GM18909 (cell line): ENCODE results near the gene OSBPL6.
A peak's percentile ranks its signal among the peaks of the same experiment; 100 is the strongest.
"Not testable (repeated sequence)": the region's sequence is repeated elsewhere in the genome, so short reads cannot be mapped to it uniquely, and the experiment has no call there.

Experiments
- ATAC-seq: cut with Tn5 transposase; IDR thresholded peaks from one replicate; pipeline ENCODE4 v1.9.1; 2021; ENCODE audit warnings: mild to moderate bottlenecking; ENCODE audit not compliant: unreplicated experiment, poor library complexity

OSBPL6 gene

DNA sequence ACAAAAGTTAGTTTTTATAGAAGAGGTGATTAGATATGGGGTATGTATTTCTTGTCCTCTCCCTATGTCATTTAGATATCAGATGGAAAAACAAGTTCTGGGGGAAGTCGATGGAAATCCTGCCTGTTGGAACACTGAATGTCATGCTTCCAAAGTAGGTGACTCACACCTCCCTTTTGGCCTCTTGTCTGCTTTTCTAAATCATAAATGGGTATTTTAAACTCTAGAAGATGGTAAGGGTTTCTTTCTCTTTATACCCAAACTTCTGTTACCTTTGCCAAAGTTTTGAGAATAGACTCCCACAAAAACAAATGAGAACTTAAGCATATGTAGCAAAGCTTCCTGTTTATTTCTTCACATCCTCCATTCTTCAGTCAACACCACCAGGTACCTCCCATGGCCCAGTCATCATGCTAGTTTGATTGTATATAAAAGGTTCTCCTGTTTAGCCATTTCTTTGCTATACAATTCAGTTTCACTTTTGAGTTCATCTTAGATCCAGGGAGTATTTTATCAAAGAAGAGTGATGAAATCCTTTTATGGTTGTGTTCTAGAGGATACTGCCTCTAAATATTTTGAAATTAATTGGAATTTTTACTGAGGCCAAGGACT lies 192.8 kb downstream of the OSBPL6 start:
- no peak for ATAC-seq

- ATAC-seq = no peak
Observed at GRCh38 chr2:178388287-178388686, 194.0 kb downstream of the OSBPL6 start.

- ATAC-seq = no peak
Observed at GRCh38 chr2:178391701-178392100, 197.4 kb downstream of the OSBPL6 start.

- no peak for ATAC-seq
Observed at GRCh38 chr2:178392215-178392614, 197.9 kb downstream of the OSBPL6 start.

DNA sequence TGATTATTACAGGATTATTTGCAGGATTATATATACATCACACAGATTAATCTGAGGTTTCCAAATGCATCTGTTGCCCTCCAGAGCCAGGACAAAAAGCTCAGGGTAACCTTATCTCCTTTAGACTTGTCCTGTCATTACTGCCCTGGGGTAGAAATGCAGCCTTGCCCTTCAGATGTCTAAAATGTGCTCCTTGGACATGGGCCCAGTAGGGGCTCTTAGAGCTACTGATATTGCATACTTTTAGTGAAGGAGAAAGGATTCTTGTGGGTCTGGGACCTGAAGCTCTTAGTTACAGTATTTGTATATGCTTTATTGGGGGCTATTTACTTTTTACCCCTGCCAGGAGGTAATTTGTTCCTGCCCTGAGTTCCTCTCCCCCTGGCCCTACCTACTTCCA lies 200.5 kb downstream of the OSBPL6 start:
- ATAC-seq = no peak

GRCh38 chr2:178395295-178395694 lies 201.0 kb downstream of the OSBPL6 start:
- no peak for ATAC-seq

DNA sequence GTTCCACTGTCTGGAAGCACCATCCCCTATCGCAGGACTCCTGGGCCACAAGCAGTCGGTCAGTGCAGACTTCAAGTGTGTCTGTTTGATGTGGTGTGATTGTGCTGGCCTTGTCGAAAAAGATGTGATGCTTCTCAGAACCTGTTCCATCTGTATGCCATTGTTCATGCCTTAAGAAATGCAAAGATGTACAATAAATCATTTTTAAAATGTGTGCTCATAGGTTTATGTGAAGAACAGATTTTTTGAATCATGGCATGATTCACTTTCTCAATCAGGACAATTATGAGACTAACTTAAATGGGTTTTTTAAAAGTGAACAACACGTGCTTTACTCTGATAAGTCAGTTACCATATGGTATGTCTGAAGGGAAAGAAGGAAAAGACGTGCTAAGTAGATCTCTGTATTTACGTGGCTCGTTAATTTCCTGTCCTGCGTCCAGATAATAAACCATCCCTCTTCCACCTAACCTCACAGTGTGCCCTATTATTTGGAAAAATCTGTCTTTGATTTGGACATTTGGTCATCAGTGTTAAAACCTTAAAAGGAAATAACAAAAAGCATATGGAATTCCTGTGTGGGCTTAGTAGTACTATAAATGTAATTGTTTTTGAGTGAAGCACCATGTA lies 201.7 kb downstream of the OSBPL6 start:
- ATAC-seq = no peak

DNA sequence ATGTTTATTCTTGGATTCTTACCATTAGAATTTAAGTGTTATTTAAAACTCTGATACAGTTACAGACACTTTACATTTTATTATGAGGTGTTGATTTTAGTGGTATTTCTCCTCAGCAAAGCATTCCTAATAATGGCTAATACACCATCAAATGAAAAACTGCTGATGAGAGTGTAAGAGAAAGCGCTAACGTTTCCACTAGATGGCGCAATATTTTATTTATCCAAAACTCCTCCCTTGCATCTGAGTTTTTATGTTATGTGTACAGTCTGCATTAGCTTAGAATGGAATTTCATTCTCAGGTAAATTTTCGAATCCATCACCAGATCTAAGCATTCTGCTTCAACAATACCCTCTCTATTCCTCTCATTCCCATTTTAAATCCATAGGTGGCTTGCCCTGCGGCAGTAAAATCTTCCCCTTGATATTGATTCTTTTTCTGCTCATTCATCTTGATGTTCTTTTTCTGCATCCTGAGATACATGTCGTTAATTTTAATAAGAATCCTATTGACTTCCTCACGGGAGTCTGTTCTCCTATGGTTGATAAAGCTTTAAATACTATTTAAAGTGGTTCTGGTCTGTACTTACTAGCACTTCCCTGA lies 202.8 kb downstream of the OSBPL6 start:
- peak; percentile 90 for ATAC-seq

DNA sequence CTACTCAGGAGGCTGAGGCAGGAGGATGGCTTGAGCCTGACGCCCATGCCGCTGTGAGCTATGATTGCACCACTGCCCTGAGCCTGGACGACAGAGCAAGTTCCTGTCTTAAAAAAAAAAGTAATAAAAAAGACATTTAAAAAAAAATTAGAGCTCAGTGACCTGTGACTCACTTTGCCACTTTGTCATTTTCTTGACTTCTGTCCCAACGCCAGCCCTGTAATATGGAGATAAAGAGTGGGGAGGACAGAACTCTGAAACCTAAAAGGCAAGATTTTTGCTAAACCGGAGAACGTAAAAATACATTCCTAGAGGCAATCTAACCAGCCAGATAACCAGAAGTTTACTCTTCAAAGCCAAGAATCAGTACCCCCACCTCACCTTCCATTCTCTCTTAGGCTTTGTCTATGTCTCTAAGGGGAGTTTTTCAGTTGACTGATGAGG lies 207.7 kb downstream of the OSBPL6 start:
- no peak for ATAC-seq

GRCh38 chr2:178403671-178404306 lies 209.5 kb downstream of the OSBPL6 start:
- peak; percentile 45 for ATAC-seq

DNA sequence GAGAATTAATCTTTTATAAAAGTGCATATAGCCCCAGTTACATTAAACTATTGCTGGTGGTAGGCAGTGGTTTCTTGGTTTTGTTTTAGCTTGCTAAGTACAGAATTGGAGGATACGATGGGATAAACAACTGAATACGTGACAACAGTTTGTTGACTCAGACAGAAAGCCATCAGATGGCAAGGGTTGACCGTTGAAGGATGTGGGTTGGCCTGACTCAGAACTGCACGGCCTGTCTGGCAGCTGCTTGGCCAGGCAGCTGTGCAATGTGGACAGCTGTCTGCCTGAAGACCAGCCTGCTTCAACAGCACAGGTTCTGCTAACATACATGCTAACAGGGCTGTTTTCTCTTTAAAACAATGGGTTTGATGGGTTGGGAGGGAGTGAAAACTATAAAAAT lies 210.1 kb downstream of the OSBPL6 start:
- peak; percentile 100 for ATAC-seq

DNA sequence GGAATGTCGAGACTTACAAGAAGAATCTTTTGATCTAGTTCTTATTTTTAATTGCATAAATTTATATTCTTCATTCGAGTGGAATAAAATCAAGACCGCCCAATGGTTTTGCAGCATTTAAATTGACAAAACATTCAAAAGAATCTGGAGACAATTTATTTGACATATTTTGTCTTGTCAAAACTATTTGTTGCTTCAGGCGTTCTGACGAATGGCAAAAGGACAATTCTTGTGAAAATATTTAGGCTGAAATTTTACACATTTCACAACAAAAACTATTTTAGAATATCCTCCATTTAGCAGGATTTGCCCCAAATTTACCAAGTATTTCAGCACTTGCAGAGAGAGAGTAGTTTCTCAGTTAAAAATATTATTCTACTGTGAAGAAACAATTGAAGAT lies 214.9 kb downstream of the OSBPL6 start:
- ATAC-seq = no peak

DNA sequence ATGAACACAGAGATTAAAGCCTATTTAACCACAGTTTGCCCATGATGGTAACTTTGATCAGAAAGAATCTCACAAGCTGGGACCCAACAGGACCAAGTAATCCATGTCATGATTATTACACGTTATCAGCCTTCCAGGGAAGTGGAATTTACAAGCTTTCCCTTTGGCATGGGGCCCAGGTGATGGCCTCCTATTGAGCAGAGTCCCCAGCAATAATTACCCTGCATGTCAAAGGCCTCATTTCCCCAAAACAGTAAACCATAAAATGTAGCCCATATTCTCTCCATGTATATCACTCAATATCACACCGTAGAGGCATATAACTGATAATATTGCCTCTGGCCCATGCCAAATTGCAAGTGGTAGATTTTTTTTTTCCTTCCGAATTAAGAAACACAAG lies 217.7 kb downstream of the OSBPL6 start:
- ATAC-seq = no peak

DNA sequence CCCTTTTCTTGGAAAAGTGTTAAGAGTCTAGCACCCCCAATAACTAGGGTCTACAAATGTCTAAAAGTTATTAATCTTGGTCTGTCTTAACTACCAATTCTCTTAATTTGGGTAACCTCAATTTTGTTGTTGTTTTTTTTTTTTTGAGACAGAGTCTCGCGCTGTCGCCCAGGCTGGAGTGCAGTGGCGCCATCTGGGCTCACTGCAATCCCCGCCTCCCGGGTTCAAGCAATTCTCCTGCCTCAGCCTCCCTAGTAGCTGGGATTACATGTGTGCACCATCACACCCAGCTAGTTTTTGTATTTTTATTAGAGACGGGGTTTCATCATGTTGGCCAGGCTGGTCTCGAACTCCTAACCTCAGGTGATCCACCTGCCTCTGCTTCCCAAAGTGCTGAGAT lies 218.1 kb downstream of the OSBPL6 start:
- not testable (repeated sequence) for ATAC-seq

DNA sequence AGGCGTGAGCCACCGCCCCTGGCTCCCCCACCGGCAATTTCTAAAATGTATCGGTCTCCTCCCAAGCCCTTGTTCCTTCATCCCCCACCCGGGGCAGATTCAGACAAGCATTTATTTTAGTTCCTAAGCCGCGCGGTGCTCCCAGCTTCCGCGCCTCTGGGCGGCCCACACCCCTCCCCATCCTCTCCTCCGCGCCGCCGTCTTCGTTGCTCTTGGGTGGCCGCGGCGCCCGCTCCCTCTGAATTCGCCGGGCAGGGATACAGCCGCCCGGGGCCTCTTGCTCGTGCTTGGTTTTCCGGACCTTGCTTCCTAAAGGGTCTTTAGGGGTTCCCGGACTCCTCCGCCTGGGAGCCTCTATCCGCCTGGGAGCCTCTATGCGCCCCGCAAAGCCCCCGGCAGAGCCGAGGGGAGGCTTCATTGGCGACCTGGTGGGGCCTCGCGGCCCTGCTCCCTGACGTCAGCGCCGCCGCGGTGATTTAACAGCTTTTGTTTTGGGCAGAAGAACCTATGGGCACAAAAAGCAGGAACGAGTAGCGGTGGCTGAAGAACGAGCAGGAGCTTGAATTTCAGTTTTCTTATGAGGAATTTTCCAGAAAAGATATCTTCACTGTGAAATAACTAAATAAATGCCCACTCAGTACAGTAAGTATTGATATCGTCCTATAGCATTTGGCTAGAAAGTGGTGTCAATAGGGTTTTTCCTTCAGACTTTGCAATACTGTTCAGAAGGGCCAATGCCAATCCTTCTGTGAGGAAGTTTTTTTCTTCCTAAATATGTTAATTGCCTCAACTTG lies 219.4 kb downstream of the OSBPL6 start:
- peak; percentile 84 for ATAC-seq

DNA sequence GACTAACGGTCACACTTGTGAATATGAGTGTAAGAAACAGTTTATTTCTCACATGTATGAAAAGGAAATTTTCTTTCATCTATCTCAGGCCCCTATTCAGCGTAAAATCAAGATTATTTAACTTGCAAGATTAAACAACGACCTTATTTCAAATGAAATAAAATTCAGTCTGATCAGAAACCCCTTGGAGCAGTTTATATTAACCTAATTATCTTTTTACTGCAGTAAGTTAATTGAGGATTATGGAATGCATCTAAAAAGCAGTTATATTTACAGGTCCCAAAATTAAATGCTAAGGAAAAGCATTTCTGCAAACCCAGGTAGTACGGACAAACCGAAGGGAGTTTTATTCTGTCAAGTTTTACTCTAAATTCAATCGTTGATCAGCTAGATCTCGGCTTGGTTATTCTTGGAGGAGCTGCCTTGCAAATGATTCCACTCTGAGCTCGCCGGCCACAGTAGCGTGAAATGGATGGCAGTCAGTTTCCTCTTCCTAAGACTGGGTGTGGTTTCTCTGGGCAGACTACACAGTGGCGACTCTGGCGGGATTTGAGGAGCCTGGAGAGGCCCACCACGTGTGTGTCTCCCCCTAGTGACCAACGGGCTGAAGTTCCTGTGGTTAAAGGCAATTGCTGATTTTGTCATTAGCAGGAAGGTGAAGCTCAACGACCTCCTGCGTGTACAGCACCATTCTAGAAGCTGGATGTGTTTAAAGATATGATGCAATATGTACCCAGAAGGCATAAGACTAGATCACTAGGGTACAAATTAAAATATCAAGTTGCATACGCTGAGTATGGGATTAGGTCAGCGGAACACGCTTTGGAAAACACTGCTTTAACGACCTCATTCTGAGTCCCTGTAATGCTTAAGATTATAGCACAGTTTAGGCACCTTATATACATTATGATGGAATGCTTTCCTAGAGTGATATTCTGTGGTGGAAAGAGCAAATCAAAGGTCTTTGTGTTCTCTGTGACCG lies 220.2 kb downstream of the OSBPL6 start:
- ATAC-seq = peak; percentile 86

DNA sequence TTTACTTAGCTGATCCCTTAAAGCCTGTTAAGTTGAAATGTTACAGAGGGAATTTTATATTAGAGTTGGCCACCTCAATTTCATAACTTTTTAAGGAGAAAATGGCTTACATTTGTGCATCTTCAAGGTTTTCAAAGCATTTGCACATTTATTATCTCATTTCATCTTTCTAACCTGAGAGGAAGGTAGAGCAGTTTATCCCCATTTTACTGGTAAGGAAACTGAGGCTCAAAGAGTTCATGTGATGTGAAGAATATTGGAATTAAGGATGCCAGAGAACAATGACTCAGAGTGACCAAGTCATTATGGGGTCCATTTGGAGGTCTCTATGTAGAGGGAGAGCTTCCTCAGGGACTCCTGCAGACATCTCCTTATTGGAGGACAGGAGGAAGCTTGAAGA lies 221.7 kb downstream of the OSBPL6 start:
- no peak for ATAC-seq

DNA sequence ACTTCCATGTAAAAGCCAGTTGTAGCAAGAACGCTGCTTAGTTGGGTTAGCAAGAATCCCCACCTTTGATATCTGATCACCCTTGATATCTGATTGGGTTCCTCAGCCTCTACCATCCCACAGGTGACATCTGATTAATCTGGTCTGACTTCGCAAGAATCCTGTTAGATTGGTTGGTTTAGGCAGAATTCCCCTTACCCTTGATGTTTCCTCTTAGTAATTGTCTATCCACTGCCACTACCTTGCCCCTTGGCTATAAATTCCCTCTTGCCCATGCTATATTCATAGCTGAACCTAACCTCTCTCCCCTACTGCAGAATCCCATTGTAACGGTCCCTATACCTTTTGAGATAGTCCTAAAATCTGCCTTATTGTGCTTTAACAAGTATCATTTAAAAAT lies 223.6 kb downstream of the OSBPL6 start:
- ATAC-seq = no peak

- ATAC-seq = no peak
Observed at GRCh38 chr2:178418426-178418825, 224.1 kb downstream of the OSBPL6 start.
